IMR-90 (cell line): Measurements from ENCODE around the gene PLXDC2. TPM values are rescaled to one million over a fixed set of nuclear protein-coding genes. Genes with fewer than 3 reads are reported as not detected.

ENCODE experiments used
- ATAC-seq: fragments of 200-7000 bp; cut with Tn5 transposase; 2 replicates; pipeline ENCODE4 v1.9.1; 2020; ENCODE audit warnings: low read depth, mild to moderate bottlenecking, moderate library complexity
- BruUV-seq: library from RNA; stranded (reverse); fragments of 400-500 nt; replicated peaks from 2 replicates; lab custom pipeline; 2021; lab: Mats Ljungman, UMichigan
- CTCF ChIA-PET: fragments of 300-600 bp; formaldehyde crosslinking; extraction: SDS; loops from one replicate; lab custom pipeline; 2021; ENCODE audit warnings: antibody characterized with exemption; lab: Yijun Ruan, JAX
- POLR2A ChIA-PET: fragments of 300-600 bp; sonication (Branson Sonifier 250); formaldehyde crosslinking; loops from one replicate; lab custom pipeline; 2022; ENCODE audit warnings: antibody characterized with exemption; ENCODE audit not compliant: unreplicated experiment; lab: Charles Lee
- DNase-seq: peaks from one replicate; pipeline ENCODE4 v3.0.0; 2013
- H2AFZ ChIP-seq: replicated peaks from 2 replicates; pipeline ENCODE3; 2013; ENCODE audit warnings: low read length, mild to moderate bottlenecking; ENCODE audit not compliant: poor library complexity
- H2AK5ac ChIP-seq: 2 replicates; pipeline ENCODE4 v1.6.1; 2013; ENCODE audit warnings: low read depth, low read length, inconsistent platforms
- H2AK9ac ChIP-seq: replicated peaks from 2 replicates; pipeline ENCODE3; 2013; ENCODE audit warnings: mild to moderate bottlenecking, low read depth, low read length, moderate library complexity; ENCODE audit not compliant: poor library complexity
- H2BK120ac ChIP-seq: 2 replicates; pipeline ENCODE4 v1.6.1; 2013; ENCODE audit warnings: low read depth, low read length, inconsistent platforms
- H2BK15ac ChIP-seq: 3 replicates; pipeline ENCODE4 v1.6.1; 2013; ENCODE audit warnings: low read depth, low read length, inconsistent platforms
- H2BK20ac ChIP-seq: 2 replicates; pipeline ENCODE4 v1.6.1; 2013; ENCODE audit warnings: low read depth, mild to moderate bottlenecking, inconsistent platforms, low read length, moderate library complexity
- H2BK5ac ChIP-seq: 2 replicates; pipeline ENCODE4 v1.6.1; 2013; ENCODE audit warnings: mild to moderate bottlenecking, low read depth, low read length, inconsistent platforms; ENCODE audit not compliant: poor library complexity, severe bottlenecking
- H3K14ac ChIP-seq: replicated peaks from 2 replicates; pipeline ENCODE4 v1.6.1; 2013; ENCODE audit warnings: low read depth, low read length, inconsistent platforms
- H3K18ac ChIP-seq: 2 replicates; pipeline ENCODE4 v1.6.1; 2013; ENCODE audit warnings: low read depth, low read length, control low read depth
- H3K23ac ChIP-seq: 2 replicates; pipeline ENCODE4 v1.6.1; 2013; ENCODE audit warnings: low read depth, low read length, inconsistent platforms
- H3K27ac ChIP-seq: 2 replicates; pipeline ENCODE4 v1.5.1; 2013; ENCODE audit warnings: mild to moderate bottlenecking, control low read depth, low read length; ENCODE audit not compliant: insufficient read depth
- H3K27me3 ChIP-seq: 2 replicates; pipeline ENCODE4 v1.6.1; 2013; ENCODE audit warnings: low read length; ENCODE audit not compliant: control insufficient read depth, insufficient read depth
- H3K36me3 ChIP-seq: 2 replicates; pipeline ENCODE4 v1.6.1; 2013; ENCODE audit warnings: low read length, mixed read lengths; ENCODE audit not compliant: control insufficient read depth, insufficient read depth
- H3K4ac ChIP-seq: 2 replicates; pipeline ENCODE4 v1.6.1; 2013; ENCODE audit warnings: low read depth, low read length, inconsistent platforms
- H3K4me1 ChIP-seq: 2 replicates; pipeline ENCODE4 v1.6.1; 2013; ENCODE audit warnings: low read length, mixed read lengths; ENCODE audit not compliant: control insufficient read depth, insufficient read depth
- H3K4me2 ChIP-seq: 2 replicates; pipeline ENCODE4 v1.6.1; 2013; ENCODE audit warnings: low read depth, mild to moderate bottlenecking, control low read depth, low read length, moderate library complexity
- H3K4me3 ChIP-seq: 2 replicates; pipeline ENCODE4 v1.5.1; 2013; ENCODE audit warnings: low read depth, mild to moderate bottlenecking, control low read depth, low read length, moderate library complexity; ENCODE audit not compliant: insufficient read depth
- H3K56ac ChIP-seq: 2 replicates; pipeline ENCODE4 v1.6.1; 2013; ENCODE audit warnings: low read length, inconsistent platforms; ENCODE audit not compliant: insufficient read depth; ENCODE audit errors: extremely low read depth
- H3K79me1 ChIP-seq, 2 experiments: 2 replicates each; pipeline ENCODE4 v1.6.1; 2013; ENCODE audit warnings: low read length in 2 of 2, inconsistent platforms in 1 of 2, low read depth in 1 of 2
- H3K9ac ChIP-seq: 2 replicates; pipeline ENCODE4 v1.6.1; 2013; ENCODE audit warnings: low read depth, low read length, control low read depth
- H3K9me1 ChIP-seq: 2 replicates; pipeline ENCODE4 v1.6.1; 2013; ENCODE audit warnings: low read length, inconsistent platforms; ENCODE audit not compliant: insufficient read depth
- H3K9me3 ChIP-seq: 2 replicates; pipeline ENCODE4 v1.6.1; 2013; ENCODE audit warnings: low read length; ENCODE audit not compliant: control insufficient read depth, insufficient read depth
- H4K20me1 ChIP-seq: 2 replicates; pipeline ENCODE4 v1.6.1; 2013; ENCODE audit warnings: low read length, inconsistent platforms; ENCODE audit not compliant: insufficient read depth
- H4K5ac ChIP-seq: 2 replicates; pipeline ENCODE4 v1.6.1; 2013; ENCODE audit warnings: mild to moderate bottlenecking, low read depth, low read length, control low read depth
- H4K8ac ChIP-seq, 2 experiments: 2 replicates each; pipeline ENCODE4 v1.6.1; 2013; ENCODE audit warnings: low read depth in 2 of 2, low read length in 2 of 2, control low read depth in 1 of 2, inconsistent platforms in 1 of 2
- H4K91ac ChIP-seq: 2 replicates; pipeline ENCODE4 v1.6.1; 2013; ENCODE audit warnings: low read depth, low read length, inconsistent platforms; ENCODE audit not compliant: insufficient read depth
- CEBPB ChIP-seq: IDR thresholded peaks from 2 replicates; pipeline ENCODE4 v1.6.1; 2012; ENCODE audit warnings: low read depth, low read length, improper control_type of control experiment
- CHD1 ChIP-seq: IDR thresholded peaks from 2 replicates; pipeline ENCODE4 v1.6.1; 2012; ENCODE audit warnings: low read depth, low read length, improper control_type of control experiment
- CTCF ChIP-seq: conservative IDR thresholded peaks from 2 replicates; pipeline ENCODE4 v1.5.1; 2012; ENCODE audit warnings: mild to moderate bottlenecking, low read depth, low read length, improper control_type of control experiment
- FOS ChIP-seq: fragments of 150-350 bp; IDR thresholded peaks from 2 replicates; pipeline ENCODE4 v1.6.1; 2016; ENCODE audit warnings: low read depth, low read length
- MAFK ChIP-seq: IDR thresholded peaks from 2 replicates; pipeline ENCODE4 v1.6.1; 2012; ENCODE audit warnings: low read depth, low read length, improper control_type of control experiment
- MXI1 ChIP-seq: IDR thresholded peaks from 2 replicates; pipeline ENCODE4 v1.6.1; 2012; ENCODE audit warnings: low read depth, mild to moderate bottlenecking, low read length, moderate library complexity, borderline replicate concordance
- NFE2L2 ChIP-seq: fragments of 150-350 bp; IDR thresholded peaks from 2 replicates; pipeline ENCODE4 v1.6.1; 2016; ENCODE audit warnings: low read depth, mild to moderate bottlenecking, low read length
- POLR2A ChIP-seq: IDR thresholded peaks from 2 replicates; pipeline ENCODE4 v1.6.1; 2012; ENCODE audit warnings: mild to moderate bottlenecking, low read depth, low read length
- RAD21 ChIP-seq: IDR thresholded peaks from 2 replicates; pipeline ENCODE4 v1.6.1; 2012; ENCODE audit warnings: low read length, improper control_type of control experiment
- RCOR1 ChIP-seq: IDR thresholded peaks from 2 replicates; pipeline ENCODE4 v1.6.1; 2012; ENCODE audit warnings: mild to moderate bottlenecking, low read length, improper control_type of control experiment; ENCODE audit not compliant: insufficient replicate concordance
- RFX5 ChIP-seq: IDR thresholded peaks from 2 replicates; pipeline ENCODE4 v1.8.0; 2012; ENCODE audit warnings: low read depth, mild to moderate bottlenecking, low read length, moderate library complexity
- SMC3 ChIP-seq: fragments of 150-350 bp; IDR thresholded peaks from 2 replicates; pipeline ENCODE4 v1.6.1; 2016; ENCODE audit warnings: low read depth, mild to moderate bottlenecking, antibody characterized with exemption, low read length, moderate library complexity
- USF2 ChIP-seq: fragments of 150-350 bp; IDR thresholded peaks from 2 replicates; pipeline ENCODE4 v1.6.1; 2017; ENCODE audit warnings: mild to moderate bottlenecking, antibody characterized with exemption, low read length, low read depth
- WGBS, 2 experiments: methylation state at CpG; one replicate each; pipeline versions ENCODE4 v1.1.5 to v1.1.7; 2013; ENCODE audit warnings: missing lambda C conversion rate in 2 of 2; ENCODE audit not compliant: insufficient read length in 1 of 2; ENCODE audit errors: extremely low coverage in 2 of 2; 5-methylcytosine and 5-hydroxymethylcytosine counted together
- dilution Hi-C: fragments of 300-500 bp; cut with HindIII; formaldehyde crosslinking; loops from one replicate; pipeline ENCODE4 v1.14.3; 2018; ENCODE audit warnings: low sequenced_read_pairs; ENCODE audit not compliant: unreplicated experiment
- in situ Hi-C: fragments of 300-500 bp; cut with MboI; formaldehyde crosslinking; loops from 3 replicates; pipeline ENCODE4 v1.14.3; 2019; ENCODE audit warnings: low sequenced_read_pairs, inconsistent platforms, mixed read lengths
- intact Hi-C: fragments of 100-400 bp; cut with micrococcal nuclease; formaldehyde crosslinking; loops from 2 replicates; pipeline ENCODE4 v1.10.0; 2022
- polyA plus RNA-seq, 3 experiments: library from polyadenylated mRNA; depleted of rRNA; stranded (reverse); fragments of >200 nt; gene quantifications; 2 replicates each; pipeline ENCODE4 v1.2.3, GENCODE V29; 2012; ENCODE audit warnings: low replicate concordance in 1 of 3
- total RNA-seq: library from RNA; depleted of rRNA; stranded (reverse); fragments of >200 nt; gene quantifications from 2 replicates; pipeline ENCODE4 v1.2.3, GENCODE V29; 2012
- TF ChIP-seq, protein P1 (sequence below): fragments of 150-350 bp; IDR thresholded peaks from 2 replicates; pipeline ENCODE4 v1.6.1; 2016; ENCODE audit warnings: low read depth, mild to moderate bottlenecking, low read length, moderate library complexity, borderline replicate concordance

PLXDC2 gene
- total and polyA plus RNA-seq, 2 of the 4 experiments (the other 2 are of a cell fraction) = 3.2 to 6.1 TPM

DNA sequence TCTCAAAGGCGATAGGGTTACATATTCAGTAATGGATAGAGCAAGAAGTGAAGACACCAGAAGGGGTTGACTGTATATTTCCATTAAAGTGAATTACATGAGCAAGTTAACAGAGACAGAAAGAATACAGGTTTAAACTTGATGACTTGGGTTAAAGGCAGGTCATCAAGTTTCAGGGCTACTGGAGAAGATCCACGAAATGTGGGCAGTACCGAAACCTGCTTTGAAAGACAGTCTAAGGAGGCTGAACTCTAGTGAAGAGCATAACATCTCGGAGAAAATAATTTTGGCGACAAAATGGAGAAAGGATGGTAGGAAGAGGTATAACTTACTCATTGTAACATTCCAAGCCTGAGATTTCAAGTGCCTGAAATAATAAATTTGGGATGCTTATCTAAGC lies 26.6 kb upstream of the PLXDC2 start:
- H3K4ac ChIP-seq = no peak overlapping the region
- in situ Hi-C loops (loop anchor here (10.0 to 25.0 kb wide), 3 partner anchors 155 to 1102 kb away; no protein-coding TSS in a partner anchor), intact Hi-C loops (no loop called here), dilution Hi-C loops (no loop called here)
- H2AK9ac ChIP-seq = no peak overlapping the region
- no peaks in the 10 kb centered on the region for H3K27me3 ChIP-seq
- WGBS, 2 experiments = no CpG with 5 or more reads among the region's 5 CpGs
- no peak overlapping the region for H4K8ac ChIP-seq
- H3K23ac ChIP-seq = no peak overlapping the region
- H3K4me3 ChIP-seq = no peak overlapping the region
- CTCF ChIA-PET = interaction anchor here (0.7 kb wide), 1 partner anchor 160 kb away, joined by 6 read pairs; no protein-coding TSS in a partner anchor
- no peak overlapping the region for H2BK5ac ChIP-seq
- no peaks in the 10 kb centered on the region for H3K9me3 ChIP-seq
- BruUV-seq = no TSS peak
- H3K27ac ChIP-seq = no peak overlapping the region
- no peak overlapping the region for H2BK15ac ChIP-seq
- no peak overlapping the region for H2AK5ac ChIP-seq
- H3K14ac ChIP-seq = no peak overlapping the region
- DNase-seq (no peak), ATAC-seq (no peak)
- no peak overlapping the region for H2AFZ ChIP-seq
- no peak overlapping the region for H3K4me2 ChIP-seq
- H3K18ac ChIP-seq = no peak overlapping the region
- no peak overlapping the region for H3K9ac ChIP-seq
- no peak overlapping the region for H2BK120ac ChIP-seq
- no peak overlapping the region for H4K5ac ChIP-seq
- no peaks in the 10 kb centered on the region for H3K36me3 ChIP-seq
- H2BK20ac ChIP-seq = no peak overlapping the region
- TF ChIP-seq RCOR1 = no peak
- TF ChIP-seq RFX5 = no peak
- TF ChIP-seq USF2 = no peak
- no peak for TF ChIP-seq NFE2L2
- TF ChIP-seq CTCF = no peak
- no peak for TF ChIP-seq MAFK
- no peak for TF ChIP-seq POLR2A
- no peak for TF ChIP-seq SMC3
- no peak for TF ChIP-seq CEBPB
- no peak for TF ChIP-seq FOS
- TF ChIP-seq, protein P1, sequence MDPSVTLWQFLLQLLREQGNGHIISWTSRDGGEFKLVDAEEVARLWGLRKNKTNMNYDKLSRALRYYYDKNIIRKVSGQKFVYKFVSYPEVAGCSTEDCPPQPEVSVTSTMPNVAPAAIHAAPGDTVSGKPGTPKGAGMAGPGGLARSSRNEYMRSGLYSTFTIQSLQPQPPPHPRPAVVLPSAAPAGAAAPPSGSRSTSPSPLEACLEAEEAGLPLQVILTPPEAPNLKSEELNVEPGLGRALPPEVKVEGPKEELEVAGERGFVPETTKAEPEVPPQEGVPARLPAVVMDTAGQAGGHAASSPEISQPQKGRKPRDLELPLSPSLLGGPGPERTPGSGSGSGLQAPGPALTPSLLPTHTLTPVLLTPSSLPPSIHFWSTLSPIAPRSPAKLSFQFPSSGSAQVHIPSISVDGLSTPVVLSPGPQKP = no peak
- no peak for TF ChIP-seq RAD21
- TF ChIP-seq CHD1 = no peak
- TF ChIP-seq MXI1 = no peak
- no peaks in the 10 kb centered on the region for H3K4me1 ChIP-seq
- no peaks in the 10 kb centered on the region for H3K9me1 ChIP-seq
- no peak overlapping the region for H4K91ac ChIP-seq
- no peaks in the 10 kb centered on the region for H4K20me1 ChIP-seq
- no peaks in the 10 kb centered on the region for H3K79me1 ChIP-seq
- POLR2A ChIA-PET = no interaction called here
- H3K56ac ChIP-seq = no peak overlapping the region
